HG03432 (cell line): ENCODE results near the gene BECN2.

Experiments used
- ATAC-seq: cut with Tn5 transposase; IDR thresholded peaks from one replicate; pipeline ENCODE4 v1.9.1; 2021; ENCODE audit warnings: mild to moderate bottlenecking, moderate library complexity; ENCODE audit not compliant: unreplicated experiment

BECN2 gene, protein sequence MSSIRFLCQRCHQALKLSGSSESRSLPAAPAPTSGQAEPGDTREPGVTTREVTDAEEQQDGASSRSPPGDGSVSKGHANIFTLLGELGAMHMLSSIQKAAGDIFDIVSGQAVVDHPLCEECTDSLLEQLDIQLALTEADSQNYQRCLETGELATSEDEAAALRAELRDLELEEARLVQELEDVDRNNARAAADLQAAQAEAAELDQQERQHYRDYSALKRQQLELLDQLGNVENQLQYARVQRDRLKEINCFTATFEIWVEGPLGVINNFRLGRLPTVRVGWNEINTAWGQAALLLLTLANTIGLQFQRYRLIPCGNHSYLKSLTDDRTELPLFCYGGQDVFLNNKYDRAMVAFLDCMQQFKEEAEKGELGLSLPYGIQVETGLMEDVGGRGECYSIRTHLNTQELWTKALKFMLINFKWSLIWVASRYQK

DNA sequence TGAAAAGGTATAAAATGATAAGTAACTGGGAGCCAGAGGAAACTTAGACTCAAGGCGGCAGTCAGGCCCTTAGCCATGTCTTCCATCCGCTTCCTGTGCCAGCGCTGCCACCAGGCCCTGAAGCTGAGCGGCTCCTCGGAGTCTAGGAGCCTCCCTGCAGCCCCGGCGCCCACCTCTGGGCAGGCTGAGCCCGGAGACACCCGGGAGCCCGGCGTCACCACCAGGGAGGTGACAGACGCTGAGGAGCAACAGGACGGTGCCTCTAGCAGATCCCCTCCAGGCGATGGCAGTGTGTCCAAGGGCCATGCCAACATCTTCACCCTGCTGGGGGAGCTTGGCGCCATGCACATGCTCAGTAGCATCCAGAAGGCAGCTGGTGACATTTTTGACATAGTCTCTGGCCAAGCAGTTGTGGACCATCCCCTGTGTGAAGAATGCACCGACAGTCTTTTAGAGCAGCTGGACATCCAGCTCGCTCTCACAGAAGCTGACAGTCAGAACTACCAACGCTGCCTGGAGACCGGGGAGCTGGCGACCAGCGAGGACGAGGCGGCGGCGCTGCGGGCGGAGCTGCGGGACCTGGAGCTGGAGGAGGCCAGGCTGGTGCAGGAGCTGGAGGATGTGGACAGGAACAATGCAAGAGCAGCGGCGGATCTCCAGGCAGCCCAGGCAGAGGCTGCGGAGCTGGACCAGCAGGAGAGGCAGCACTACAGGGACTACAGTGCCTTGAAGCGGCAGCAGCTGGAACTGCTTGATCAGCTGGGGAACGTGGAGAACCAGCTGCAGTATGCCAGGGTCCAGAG lies at the start of gene BECN2:
Gene BECN2 (plus strand): TSS at position 76 of the 803 bp plus-strand sequence. CDS start 0 bp downstream, at position 76.
- no peak for ATAC-seq

GRCh38 chr1:241916196-241916595 lies 41.4 kb upstream of the BECN2 start:
- no peak for ATAC-seq

DNA sequence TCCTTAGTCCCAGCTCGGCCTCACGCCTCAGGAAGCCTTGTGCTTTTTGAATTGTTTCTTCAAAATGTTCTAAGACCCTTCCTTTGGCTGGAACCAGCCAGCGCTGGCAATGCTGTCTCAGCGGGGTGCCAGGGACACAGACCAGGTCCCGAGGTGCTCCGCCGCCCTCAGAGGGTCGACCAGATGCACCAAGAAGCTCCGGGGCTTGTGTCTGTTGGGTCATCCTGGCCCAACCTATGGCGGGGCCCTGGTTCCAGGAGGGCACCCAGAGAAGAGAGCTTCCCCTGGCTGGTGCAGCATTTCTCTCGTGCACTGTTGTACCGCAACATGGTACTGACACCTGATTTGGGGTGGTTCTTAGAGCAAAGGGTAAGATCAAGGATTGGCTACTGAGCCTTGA lies 40.1 kb upstream of the BECN2 start:
- no peak for ATAC-seq

- ATAC-seq: no peak
Measured at GRCh38 chr1:241918879-241919278, 38.7 kb upstream of the BECN2 start.

GRCh38 chr1:241924080-241924808 lies 33.3 kb upstream of the BECN2 start:
- ATAC-seq: no peak

- no peak for ATAC-seq
Measured at GRCh38 chr1:241926141-241926540, 31.4 kb upstream of the BECN2 start.

DNA sequence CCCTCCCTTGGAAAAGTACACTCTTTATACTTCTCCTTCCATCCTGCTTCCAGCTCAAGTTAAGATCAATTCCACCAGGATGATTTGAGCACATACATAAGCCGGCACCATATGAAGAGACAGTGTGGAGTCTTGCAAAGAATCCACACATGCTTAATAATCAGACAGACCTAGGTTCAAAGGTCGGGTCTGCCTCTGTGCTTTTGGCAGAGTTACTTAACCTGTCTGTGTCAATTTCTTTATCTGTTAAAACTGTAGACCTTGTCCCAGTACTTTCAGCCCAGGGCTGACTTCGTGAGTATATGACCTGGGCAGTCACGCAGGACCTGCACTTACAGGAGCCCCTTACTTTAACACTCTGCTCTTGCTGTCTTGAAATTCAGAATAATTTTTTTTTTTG lies 30.2 kb upstream of the BECN2 start:
- no peak for ATAC-seq

DNA sequence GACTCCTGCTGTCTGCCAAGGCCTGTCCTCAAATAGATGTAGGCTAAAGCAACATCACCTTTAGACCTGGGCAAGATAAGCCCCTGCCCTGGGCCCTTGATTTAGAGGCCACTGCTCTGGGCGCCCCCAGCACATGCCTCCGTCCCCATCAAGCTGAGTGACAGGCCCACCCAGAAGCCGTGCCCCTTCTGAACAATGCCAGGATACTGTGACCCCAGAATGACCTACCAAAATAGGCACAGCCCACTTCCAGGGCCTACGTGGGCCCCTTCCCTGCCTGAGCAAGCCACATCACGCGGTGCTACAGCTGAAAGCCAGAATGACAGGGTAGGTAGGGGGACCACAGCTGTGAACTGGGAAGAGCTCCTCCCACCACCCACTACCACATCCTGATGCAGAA lies 24.7 kb upstream of the BECN2 start:
- no peak for ATAC-seq

- ATAC-seq: no peak
Measured at GRCh38 chr1:241934201-241934848, 23.2 kb upstream of the BECN2 start.

GRCh38 chr1:241934866-241935265 lies 22.7 kb upstream of the BECN2 start:
- ATAC-seq: no peak

GRCh38 chr1:241939798-241940197 lies 17.8 kb upstream of the BECN2 start:
- ATAC-seq: no peak

DNA sequence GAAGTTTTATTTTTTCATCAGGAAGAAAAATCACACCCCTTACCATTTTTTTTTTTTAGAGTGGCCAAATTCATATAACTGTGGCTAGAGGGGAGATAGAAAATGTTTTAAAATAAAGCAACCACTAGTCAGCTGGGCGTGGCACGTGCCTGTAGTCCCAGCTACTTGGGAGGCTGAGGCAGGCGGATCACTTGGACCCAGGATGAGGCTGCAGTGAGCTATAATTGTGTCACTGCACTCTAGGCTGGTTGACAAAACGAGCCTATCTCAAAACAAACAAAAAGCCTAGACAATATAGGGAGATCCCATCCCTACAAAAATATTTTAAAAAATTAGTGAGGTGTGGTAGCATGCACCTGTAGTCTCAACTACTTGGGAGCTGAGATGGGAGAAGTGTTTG lies 14.8 kb upstream of the BECN2 start:
- ATAC-seq: no peak

DNA sequence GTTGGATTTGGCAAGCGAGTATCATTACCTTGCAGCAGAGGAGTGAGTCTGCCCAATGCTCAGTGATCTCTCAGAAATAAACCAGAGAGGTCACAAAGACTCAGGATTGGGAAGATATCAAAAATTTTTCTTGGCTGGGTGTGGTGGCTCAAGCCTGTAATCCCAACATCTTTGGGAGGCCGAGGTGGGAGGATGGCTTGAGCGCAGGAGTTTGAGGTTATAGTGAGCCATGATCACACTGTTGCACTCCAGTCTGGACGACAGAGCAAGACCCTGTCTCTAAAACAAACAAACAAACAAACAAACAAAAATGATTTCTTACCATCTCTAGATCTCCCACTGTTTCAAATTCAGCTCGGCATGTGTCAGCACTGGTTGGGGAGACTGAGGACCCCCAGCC lies 13.3 kb upstream of the BECN2 start:
- no peak for ATAC-seq

- no peak for ATAC-seq
Measured at GRCh38 chr1:241947354-241947753, 10.2 kb upstream of the BECN2 start.

DNA sequence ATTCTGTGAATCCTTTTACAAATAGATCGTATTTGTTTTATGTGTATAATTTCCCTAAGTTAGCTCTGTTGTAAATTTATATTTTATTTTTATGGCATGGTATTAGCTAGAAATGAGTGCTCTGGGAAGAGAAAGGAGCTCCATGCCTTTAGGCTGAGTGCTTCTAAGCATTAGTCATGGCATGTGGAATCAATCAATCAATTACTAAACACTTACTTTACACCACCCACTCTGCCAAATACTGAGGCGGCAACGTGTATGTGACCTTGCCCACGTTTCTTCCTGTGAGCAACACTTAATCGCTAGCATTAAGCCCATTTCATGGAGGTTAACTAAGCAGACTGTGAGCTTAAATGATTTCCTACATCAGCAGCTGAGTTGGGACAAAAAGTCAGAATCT lies 7.2 kb upstream of the BECN2 start:
- ATAC-seq: no peak

GRCh38 chr1:241962153-241962552 lies 4.6 kb downstream of the BECN2 start:
- no peak for ATAC-seq

DNA sequence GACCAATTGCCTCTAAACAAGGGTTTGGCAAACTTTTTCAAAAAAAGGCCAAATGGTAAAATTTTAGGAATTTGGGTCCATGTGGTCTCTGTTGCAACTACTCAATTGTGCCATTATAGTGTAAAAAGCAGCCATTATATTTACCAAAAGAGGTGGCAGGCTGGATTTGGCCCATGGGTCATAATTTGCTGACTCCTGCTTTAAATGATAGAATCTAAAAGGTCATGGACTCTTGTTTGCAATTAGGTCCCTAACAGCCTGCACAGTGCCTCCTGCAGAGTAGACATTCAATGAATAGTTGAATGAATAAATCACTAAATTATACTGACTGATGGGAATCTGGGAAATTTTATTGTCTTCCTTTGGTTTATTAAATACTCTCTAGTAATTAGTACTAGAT lies 6.2 kb downstream of the BECN2 start:
- ATAC-seq: no peak

GRCh38 chr1:241964550-241965282 lies 7.1 kb downstream of the BECN2 start:
- ATAC-seq: no peak

GRCh38 chr1:241968611-241969010 lies 11.0 kb downstream of the BECN2 start:
- ATAC-seq: no peak

DNA sequence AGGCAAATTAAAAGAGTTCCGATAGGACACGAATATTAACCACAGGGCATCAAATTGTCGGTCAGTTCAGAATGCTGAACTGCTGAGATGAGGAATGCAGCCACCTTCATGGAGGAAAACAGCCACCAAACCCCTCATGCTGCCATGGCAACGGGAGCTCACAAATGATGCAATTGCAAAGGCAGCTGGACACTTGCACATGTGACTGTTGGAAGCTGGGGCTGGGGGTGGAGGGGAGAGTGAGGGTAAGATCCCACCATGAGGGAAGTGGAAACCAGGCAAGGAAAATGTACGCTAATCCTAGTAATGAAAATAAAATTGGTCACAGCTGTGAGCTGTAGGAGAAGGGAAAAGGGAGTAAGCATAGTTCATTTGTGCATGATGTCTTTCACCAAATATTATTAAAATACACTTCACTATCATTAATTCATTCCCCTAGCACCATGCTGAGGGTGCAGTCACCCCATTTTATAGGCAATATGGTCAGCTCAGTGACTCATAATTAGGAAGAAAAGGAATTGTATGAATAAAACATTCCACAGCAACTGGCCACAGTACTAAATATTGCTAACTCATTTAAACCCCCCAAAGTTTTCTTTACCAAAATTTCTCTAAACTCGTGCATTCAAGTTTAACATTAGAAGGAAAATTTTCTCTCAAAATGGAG lies 15.3 kb downstream of the BECN2 start:
- ATAC-seq: no peak
